ENCODE data around the gene CEP97. TPM values are rescaled to one million over a fixed set of nuclear protein-coding genes. Genes with fewer than 3 reads are reported as not detected.

Gene CEP97
- total and polyA plus RNA-seq, 2 donors: 4.5 to 14.0 TPM

GRCh38 chr3:101720851-101721840, 3.3 kb upstream of the CEP97 start:
- Histone ChIP-seq H3K4me1 (ENCODE audit: control insufficient read depth in 2 of 2, insufficient read depth in 2 of 2, low read length in 2 of 2) (peaks cover 13 to 24% of the 10 kb centered on the region in 2 donors), H3K9me3 (ENCODE audit: control insufficient read depth in 2 of 2, insufficient read depth in 1 of 2, low read length in 1 of 2) (no peaks in the 10 kb centered on the region), H3K36me3 (ENCODE audit: control insufficient read depth in 2 of 2, insufficient read depth in 2 of 2, low read length in 1 of 2) (no peaks in the 10 kb centered on the region), H3K27me3 (ENCODE audit: control insufficient read depth in 2 of 2, insufficient read depth in 1 of 2, low read length in 1 of 2) (no peaks in the 10 kb centered on the region), H3K4me3 (ENCODE audit: low read length in 2 of 2) (no peak overlapping the region), H3K27ac (ENCODE audit: low read depth in 1 of 2, low read length in 1 of 2) (peak overlapping the region; percentile 79 to 98)
- 86% methylated on average over 10 of the region's 10 CpGs for WGBS
- DNase-seq (ENCODE audit: low read depth in 6 of 9, low spot score in 9 of 9): peak in 1 of 9 donors; percentile 24

DNA sequence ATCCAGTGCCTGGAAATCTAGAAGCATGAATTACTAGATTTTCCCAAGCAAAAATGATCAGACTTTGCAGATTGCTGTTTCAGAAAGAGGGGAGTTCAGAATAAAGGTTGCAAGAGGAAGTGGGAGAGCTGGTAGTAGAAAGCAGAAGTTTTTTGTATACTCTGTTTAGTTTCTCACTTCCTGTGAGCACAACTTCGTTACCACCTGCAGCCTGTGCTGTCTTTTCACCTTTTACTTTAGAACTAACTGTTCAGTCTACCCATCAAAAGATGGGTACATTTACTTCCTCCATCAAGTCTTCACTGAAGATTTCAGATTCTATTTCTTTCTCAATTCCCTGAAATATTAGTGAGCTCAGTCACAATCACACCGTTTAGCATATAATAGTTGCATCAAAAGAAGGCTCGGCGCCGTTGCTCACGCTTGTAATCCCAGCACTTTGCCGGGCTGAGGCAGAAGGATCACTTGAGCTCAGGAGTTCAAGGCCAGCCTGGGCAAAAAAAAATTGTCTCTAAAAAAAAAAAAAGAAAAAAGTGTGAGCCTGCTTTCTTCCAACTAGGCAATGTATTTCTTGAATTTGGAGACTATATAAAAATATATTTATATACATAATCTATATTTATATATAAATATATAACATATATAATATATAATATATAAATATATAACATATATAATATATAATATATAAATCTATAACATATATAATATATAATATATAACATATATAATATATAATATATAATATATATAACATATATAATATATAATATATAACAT, 1.8 kb upstream of the CEP97 start:
- 78% methylated on average over 7 of the region's 7 CpGs for WGBS
- Histone ChIP-seq H3K4me1 (ENCODE audit: control insufficient read depth in 2 of 2, insufficient read depth in 2 of 2, low read length in 2 of 2) (peaks cover 13 to 24% of the 10 kb centered on the region in 2 donors), H3K9me3 (ENCODE audit: control insufficient read depth in 2 of 2, insufficient read depth in 1 of 2, low read length in 1 of 2) (no peaks in the 10 kb centered on the region), H3K4me3 (ENCODE audit: low read length in 2 of 2) (peak overlapping the region in 1 of 2 donors; percentile 7), H3K27ac (ENCODE audit: low read depth in 1 of 2, low read length in 1 of 2) (peak overlapping the region; percentile 88 to 98), H3K27me3 (ENCODE audit: control insufficient read depth in 2 of 2, insufficient read depth in 1 of 2, low read length in 1 of 2) (no peaks in the 10 kb centered on the region), H3K36me3 (ENCODE audit: control insufficient read depth in 2 of 2, insufficient read depth in 2 of 2, low read length in 1 of 2) (peaks cover 0 to 3% of the 10 kb centered on the region in 2 donors)
- peak in 7 of 9 donors; percentile 42 to 85 (median 67) for DNase-seq (ENCODE audit: low read depth in 6 of 9, low spot score in 9 of 9)

GRCh38 chr3:101725194-101725889, 928 bp downstream of the CEP97 start:
- Histone ChIP-seq H3K9me3 (ENCODE audit: control insufficient read depth in 2 of 2, insufficient read depth in 1 of 2, low read length in 1 of 2) (no peaks in the 10 kb centered on the region), H3K27me3 (ENCODE audit: control insufficient read depth in 2 of 2, insufficient read depth in 1 of 2, low read length in 1 of 2) (no peaks in the 10 kb centered on the region), H3K36me3 (ENCODE audit: control insufficient read depth in 2 of 2, insufficient read depth in 2 of 2, low read length in 1 of 2) (peaks cover 13 to 23% of the 10 kb centered on the region in 2 donors), H3K4me3 (ENCODE audit: low read length in 2 of 2) (peak overlapping the region; percentile 91 to 94), H3K27ac (ENCODE audit: low read depth in 1 of 2, low read length in 1 of 2) (peak overlapping the region; percentile 74), H3K4me1 (ENCODE audit: control insufficient read depth in 2 of 2, insufficient read depth in 2 of 2, low read length in 2 of 2) (peaks cover 13 to 23% of the 10 kb centered on the region in 2 donors)
- WGBS: under 1% methylated on average over 21 of the region's 21 CpGs
- peak in 4 of 9 donors; percentile 18 to 39 (median 29) for DNase-seq (ENCODE audit: low read depth in 6 of 9, low spot score in 9 of 9)

DNA sequence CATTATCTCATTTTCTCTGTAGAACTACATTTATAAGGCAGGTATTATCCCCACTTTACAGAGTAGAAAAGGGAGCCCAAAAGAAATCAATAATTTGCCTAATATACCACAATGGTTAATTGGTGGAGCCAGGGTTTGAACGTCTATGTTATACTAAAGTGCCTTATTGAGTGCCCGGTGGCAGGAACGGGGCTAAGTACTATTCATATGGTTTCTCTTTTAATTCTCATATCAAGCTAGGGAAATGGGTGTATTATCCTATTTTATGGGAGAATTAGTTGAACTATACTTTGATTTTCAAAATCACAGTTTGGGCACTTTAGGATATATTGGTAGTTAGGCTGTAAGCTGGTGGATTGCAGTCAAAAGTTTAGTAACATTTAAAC, 1.5 kb downstream of the CEP97 start:
- Histone ChIP-seq H3K27me3 (ENCODE audit: control insufficient read depth in 2 of 2, insufficient read depth in 1 of 2, low read length in 1 of 2) (no peaks in the 10 kb centered on the region), H3K4me1 (ENCODE audit: control insufficient read depth in 2 of 2, insufficient read depth in 2 of 2, low read length in 2 of 2) (peaks cover 13 to 22% of the 10 kb centered on the region in 2 donors), H3K36me3 (ENCODE audit: control insufficient read depth in 2 of 2, insufficient read depth in 2 of 2, low read length in 1 of 2) (peaks cover 13 to 25% of the 10 kb centered on the region in 2 donors), H3K27ac (ENCODE audit: low read depth in 1 of 2, low read length in 1 of 2) (no peak overlapping the region), H3K4me3 (ENCODE audit: low read length in 2 of 2) (peak overlapping the region; percentile 91 to 94), H3K9me3 (ENCODE audit: control insufficient read depth in 2 of 2, insufficient read depth in 1 of 2, low read length in 1 of 2) (no peaks in the 10 kb centered on the region)
- 60% methylated on average over 3 of the region's 3 CpGs for WGBS
- no peak for DNase-seq (ENCODE audit: low read depth in 6 of 9, low spot score in 9 of 9)

DNA sequence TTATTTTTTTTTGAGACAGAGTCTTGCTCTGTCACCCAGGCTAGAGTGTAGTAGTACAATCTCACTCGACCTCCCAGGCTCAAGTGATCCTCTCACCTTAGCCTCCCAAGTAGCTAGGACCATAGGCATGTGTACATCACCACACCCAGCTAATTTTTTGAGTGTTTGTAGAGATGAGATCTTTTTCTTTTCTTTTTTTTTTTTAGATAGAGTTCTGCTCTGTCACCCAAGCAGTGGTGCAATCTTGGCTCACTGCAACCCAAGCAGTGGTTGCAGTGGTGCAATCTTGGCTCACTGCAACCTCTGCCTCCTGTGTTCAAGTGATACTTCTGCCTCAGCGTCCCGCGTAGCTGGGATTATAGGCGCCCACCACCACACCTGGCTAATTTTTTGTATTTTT, 5.2 kb downstream of the CEP97 start:
- H3K4me3 ChIP-seq (ENCODE audit: low read length in 2 of 2): no peak overlapping the region
- H3K27ac ChIP-seq (ENCODE audit: low read depth in 1 of 2, low read length in 1 of 2): no peak overlapping the region
- no peaks in the 10 kb centered on the region for H3K9me3 ChIP-seq (ENCODE audit: control insufficient read depth in 2 of 2, insufficient read depth in 1 of 2, low read length in 1 of 2)
- no peak for DNase-seq (ENCODE audit: low read depth in 6 of 9, low spot score in 9 of 9)
- H3K27me3 ChIP-seq (ENCODE audit: control insufficient read depth in 2 of 2, insufficient read depth in 1 of 2, low read length in 1 of 2): no peaks in the 10 kb centered on the region
- WGBS: 98% methylated on average over 5 of the region's 5 CpGs
- peaks cover 36 to 57% of the 10 kb centered on the region in 2 donors for H3K36me3 ChIP-seq (ENCODE audit: control insufficient read depth in 2 of 2, insufficient read depth in 2 of 2, low read length in 1 of 2)
- H3K4me1 ChIP-seq (ENCODE audit: control insufficient read depth in 2 of 2, insufficient read depth in 2 of 2, low read length in 2 of 2): peaks cover 0 to 2% of the 10 kb centered on the region in 2 donors

DNA sequence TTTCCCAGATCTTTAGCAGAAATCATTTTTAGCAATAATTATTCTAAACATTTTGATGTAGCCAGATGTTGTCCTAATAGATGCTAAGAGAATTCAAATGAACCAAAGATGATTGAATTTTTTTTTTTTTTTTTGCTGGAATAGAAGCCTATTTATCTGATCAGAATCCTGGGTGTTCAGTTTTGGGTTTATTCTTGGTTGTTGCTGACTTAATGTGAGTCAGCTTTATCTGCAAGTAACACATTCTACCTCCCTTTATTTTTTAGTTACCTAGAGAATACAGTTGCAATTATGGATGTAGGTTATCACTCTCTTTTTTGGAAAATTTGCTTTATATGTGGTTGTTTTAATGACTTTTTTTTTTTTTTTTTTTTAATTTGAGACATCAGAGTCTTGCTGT, 6.4 kb downstream of the CEP97 start:
- H3K4me1 ChIP-seq (ENCODE audit: control insufficient read depth in 2 of 2, insufficient read depth in 2 of 2, low read length in 2 of 2): peaks cover 0 to 1% of the 10 kb centered on the region in 2 donors
- H3K27me3 ChIP-seq (ENCODE audit: control insufficient read depth in 2 of 2, insufficient read depth in 1 of 2, low read length in 1 of 2): no peaks in the 10 kb centered on the region
- H3K4me3 ChIP-seq (ENCODE audit: low read length in 2 of 2): no peak overlapping the region
- H3K9me3 ChIP-seq (ENCODE audit: control insufficient read depth in 2 of 2, insufficient read depth in 1 of 2, low read length in 1 of 2): peaks cover 0 to 7% of the 10 kb centered on the region in 2 donors
- H3K27ac ChIP-seq (ENCODE audit: low read depth in 1 of 2, low read length in 1 of 2): no peak overlapping the region
- peaks cover 48 to 68% of the 10 kb centered on the region in 2 donors for H3K36me3 ChIP-seq (ENCODE audit: control insufficient read depth in 2 of 2, insufficient read depth in 2 of 2, low read length in 1 of 2)
- DNase-seq (ENCODE audit: low read depth in 6 of 9, low spot score in 9 of 9): no peak

GRCh38 chr3:101732240-101732641, 7.8 kb downstream of the CEP97 start:
- Histone ChIP-seq H3K4me1 (ENCODE audit: control insufficient read depth in 2 of 2, insufficient read depth in 2 of 2, low read length in 2 of 2) (no peaks in the 10 kb centered on the region), H3K9me3 (ENCODE audit: control insufficient read depth in 2 of 2, insufficient read depth in 1 of 2, low read length in 1 of 2) (peaks cover 0 to 13% of the 10 kb centered on the region in 2 donors), H3K4me3 (ENCODE audit: low read length in 2 of 2) (no peak overlapping the region), H3K27ac (ENCODE audit: low read depth in 1 of 2, low read length in 1 of 2) (no peak overlapping the region), H3K27me3 (ENCODE audit: control insufficient read depth in 2 of 2, insufficient read depth in 1 of 2, low read length in 1 of 2) (no peaks in the 10 kb centered on the region), H3K36me3 (ENCODE audit: control insufficient read depth in 2 of 2, insufficient read depth in 2 of 2, low read length in 1 of 2) (peaks cover 56 to 79% of the 10 kb centered on the region in 2 donors)
- DNase-seq (ENCODE audit: low read depth in 6 of 9, low spot score in 9 of 9): no peak
- 98% methylated on average over 4 of the region's 4 CpGs for WGBS

GRCh38 chr3:101735833-101736232, 11.4 kb downstream of the CEP97 start:
- no peaks in the 10 kb centered on the region for H3K27me3 ChIP-seq (ENCODE audit: control insufficient read depth in 2 of 2, insufficient read depth in 1 of 2, low read length in 1 of 2)
- no peaks in the 10 kb centered on the region for H3K4me1 ChIP-seq (ENCODE audit: control insufficient read depth in 2 of 2, insufficient read depth in 2 of 2, low read length in 2 of 2)
- peaks cover 0 to 13% of the 10 kb centered on the region in 2 donors for H3K9me3 ChIP-seq (ENCODE audit: control insufficient read depth in 2 of 2, insufficient read depth in 1 of 2, low read length in 1 of 2)
- no peak overlapping the region for H3K27ac ChIP-seq (ENCODE audit: low read depth in 1 of 2, low read length in 1 of 2)
- H3K4me3 ChIP-seq (ENCODE audit: low read length in 2 of 2): no peak overlapping the region
- H3K36me3 ChIP-seq (ENCODE audit: control insufficient read depth in 2 of 2, insufficient read depth in 2 of 2, low read length in 1 of 2): peaks cover 43 to 56% of the 10 kb centered on the region in 2 donors
- WGBS: 98% methylated on average over 10 of the region's 10 CpGs
- DNase-seq (ENCODE audit: low read depth in 6 of 9, low spot score in 9 of 9): no peak

Data from thymus (tissue), 11 donors.